Chondrocyte (in vitro differentiated cells): ENCODE results near the gene LBX2. TPM values are rescaled to one million over a fixed set of nuclear protein-coding genes. Genes with fewer than 3 reads are reported as not detected.

Experiments
- DNase-seq: peaks from one replicate; pipeline ENCODE4 v3.0.0; 2021; ENCODE audit warnings: mixed read lengths, low spot score
- H3K27ac Mint-ChIP-seq: one replicate; pipeline ENCODE4 v1.8.0; 2021; ENCODE audit warnings: mild to moderate bottlenecking, moderate library complexity, mixed read lengths; ENCODE audit not compliant: unreplicated experiment
- H3K27me3 Mint-ChIP-seq: 2 replicates; pipeline ENCODE4 v1.8.0; 2021; ENCODE audit warnings: low read depth, mixed read lengths
- H3K36me3 Mint-ChIP-seq: 2 replicates; pipeline ENCODE4 v1.8.0; 2021; ENCODE audit warnings: low read depth, mixed read lengths
- H3K4me1 Mint-ChIP-seq: 2 replicates; pipeline ENCODE4 v1.8.0; 2021; ENCODE audit warnings: low read depth, mild to moderate bottlenecking, mixed read lengths
- H3K4me3 Mint-ChIP-seq: one replicate; pipeline ENCODE4 v1.8.0; 2021; ENCODE audit warnings: mild to moderate bottlenecking, moderate library complexity, mixed read lengths; ENCODE audit not compliant: unreplicated experiment
- H3K9me3 Mint-ChIP-seq: 2 replicates; pipeline ENCODE4 v1.8.0; 2021; ENCODE audit warnings: low read depth, mixed read lengths
- total RNA-seq: library from RNA; stranded (reverse); gene quantifications from 3 replicates; pipeline ENCODE4 v1.2.1, GENCODE V29; 2021
- TF ChIP-seq, protein P1 (sequence below): fragments of 200-600 bp; sonication (generic); IDR thresholded peaks from 2 replicates; pipeline ENCODE4 v1.5.0; 2021; ENCODE audit warnings: antibody characterized with exemption, mild to moderate bottlenecking, moderate library complexity

Gene LBX2
- total RNA-seq, 1 donor from 2014 or later = 2.3 TPM

DNA sequence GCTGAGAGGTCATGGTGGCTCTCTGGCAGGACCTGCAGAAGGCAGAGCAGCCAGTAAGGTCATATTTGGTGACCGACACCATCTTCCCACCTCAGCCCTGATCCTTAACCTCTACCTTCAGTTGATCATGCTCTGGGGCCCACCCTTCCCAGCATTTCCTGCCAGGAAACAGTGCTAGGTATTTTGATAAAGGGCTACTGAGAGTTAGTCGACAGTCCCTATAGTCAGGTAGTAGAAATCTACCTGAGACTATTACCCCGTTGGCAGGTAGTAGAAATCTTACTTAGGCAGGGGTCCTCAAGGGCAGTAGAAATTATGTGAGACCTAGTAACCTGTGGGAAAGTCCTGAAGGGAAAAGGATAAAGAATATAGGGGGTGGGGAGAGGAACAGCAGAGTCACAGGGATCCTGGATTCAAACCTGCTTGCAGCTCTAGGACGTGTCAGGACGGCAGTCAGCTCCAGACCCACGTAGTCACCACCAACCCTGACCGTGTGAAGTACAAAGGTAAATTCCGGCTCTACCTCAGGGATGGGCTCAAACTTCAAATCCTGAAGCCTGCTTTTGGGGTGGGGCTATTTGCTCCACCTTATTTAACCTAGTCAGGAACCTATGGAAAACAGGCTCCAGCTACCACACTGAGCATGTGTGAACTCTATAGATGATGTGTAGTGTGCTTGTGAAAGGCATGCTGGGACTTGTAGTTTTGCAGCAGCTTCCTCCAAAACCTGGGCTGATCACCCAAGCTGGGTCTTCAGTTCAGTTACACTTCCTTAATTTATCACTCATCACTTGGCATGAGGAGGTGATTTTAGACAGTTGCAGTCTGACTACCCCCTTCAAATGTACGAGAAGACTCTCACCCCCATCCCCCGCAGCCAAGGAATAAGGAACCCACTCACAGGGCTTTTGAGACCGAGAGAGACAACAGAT is 26.6 kb upstream of the LBX2 start, which contains the start of gene DQX1:
DQX1 (minus strand) TSS at position 515 of the 932 bp plus-strand sequence; CDS start at position 13, 502 bp downstream.
- TF ChIP-seq, protein P1, sequence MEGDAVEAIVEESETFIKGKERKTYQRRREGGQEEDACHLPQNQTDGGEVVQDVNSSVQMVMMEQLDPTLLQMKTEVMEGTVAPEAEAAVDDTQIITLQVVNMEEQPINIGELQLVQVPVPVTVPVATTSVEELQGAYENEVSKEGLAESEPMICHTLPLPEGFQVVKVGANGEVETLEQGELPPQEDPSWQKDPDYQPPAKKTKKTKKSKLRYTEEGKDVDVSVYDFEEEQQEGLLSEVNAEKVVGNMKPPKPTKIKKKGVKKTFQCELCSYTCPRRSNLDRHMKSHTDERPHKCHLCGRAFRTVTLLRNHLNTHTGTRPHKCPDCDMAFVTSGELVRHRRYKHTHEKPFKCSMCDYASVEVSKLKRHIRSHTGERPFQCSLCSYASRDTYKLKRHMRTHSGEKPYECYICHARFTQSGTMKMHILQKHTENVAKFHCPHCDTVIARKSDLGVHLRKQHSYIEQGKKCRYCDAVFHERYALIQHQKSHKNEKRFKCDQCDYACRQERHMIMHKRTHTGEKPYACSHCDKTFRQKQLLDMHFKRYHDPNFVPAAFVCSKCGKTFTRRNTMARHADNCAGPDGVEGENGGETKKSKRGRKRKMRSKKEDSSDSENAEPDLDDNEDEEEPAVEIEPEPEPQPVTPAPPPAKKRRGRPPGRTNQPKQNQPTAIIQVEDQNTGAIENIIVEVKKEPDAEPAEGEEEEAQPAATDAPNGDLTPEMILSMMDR = no peak
- Mint-ChIP-seq H3K4me3 (no peak within 1 kb of the TSS), H3K27me3 (peaks cover 12% of the 10 kb centered on the region), H3K27ac (no peak within 1 kb of the TSS), H3K9me3 (no peaks in the 10 kb centered on the region), H3K36me3 (peaks cover 19% of the 10 kb centered on the region), H3K4me1 (peaks cover 22% of the 10 kb centered on the region)
- peak; percentile 27 for DNase-seq

DNA sequence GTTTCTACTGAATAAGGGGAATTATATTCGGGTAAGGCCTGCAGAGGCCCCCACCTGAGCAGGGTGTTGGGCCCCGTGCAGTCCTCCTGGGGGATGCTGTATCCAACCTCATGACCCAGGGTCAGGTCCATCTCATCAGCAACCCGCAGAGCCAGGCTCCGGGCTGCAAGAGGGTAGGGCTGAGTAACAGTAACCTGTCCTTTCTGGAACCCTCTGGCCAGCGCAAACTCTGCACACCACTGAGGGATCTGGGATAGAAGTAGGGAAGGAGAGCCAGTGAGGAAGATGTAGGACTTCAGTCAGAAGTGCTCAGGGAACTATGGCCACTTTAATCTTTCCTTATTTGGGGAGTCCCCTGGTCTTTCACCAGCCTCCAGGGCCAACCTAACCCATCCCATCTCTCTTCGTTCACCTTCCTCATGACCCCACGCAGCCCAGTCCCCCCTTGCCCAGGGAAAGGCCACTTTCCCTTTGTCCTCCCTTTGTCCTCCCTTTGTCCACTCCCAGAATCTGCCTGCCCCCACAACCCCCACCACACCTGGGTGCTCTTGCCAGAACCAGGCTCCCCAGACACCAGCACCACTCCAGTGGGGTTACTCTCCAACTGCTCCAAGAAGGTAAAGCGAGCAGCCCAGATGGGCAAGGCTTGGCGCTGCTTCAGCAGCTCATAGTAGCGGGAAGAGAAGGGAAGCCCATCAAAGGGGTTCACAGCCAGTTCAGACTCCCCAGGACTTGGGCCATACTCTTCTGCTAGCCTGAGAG is 25.7 kb upstream of the LBX2 start:
- Mint-ChIP-seq H3K27me3 (peaks cover 19% of the 10 kb centered on the region), H3K36me3 (peaks cover 19% of the 10 kb centered on the region), H3K4me3 (no peak overlapping the region), H3K4me1 (peaks cover 19% of the 10 kb centered on the region), H3K27ac (no peak overlapping the region), H3K9me3 (no peaks in the 10 kb centered on the region)
- TF ChIP-seq, protein P1 = no peak
- peak; percentile 72 for DNase-seq

- Mint-ChIP-seq H3K9me3 (no peaks in the 10 kb centered on the region), H3K27ac (no peak overlapping the region), H3K4me3 (no peak overlapping the region), H3K36me3 (peaks cover 18% of the 10 kb centered on the region), H3K27me3 (peaks cover 30% of the 10 kb centered on the region), H3K4me1 (peaks cover 18% of the 10 kb centered on the region)
- TF ChIP-seq, protein P1 = no peak
- DNase-seq = peak; percentile 73
These were observed 24.6 kb upstream of the LBX2 start for GRCh38 chr2:74524005-74524404.

DNA sequence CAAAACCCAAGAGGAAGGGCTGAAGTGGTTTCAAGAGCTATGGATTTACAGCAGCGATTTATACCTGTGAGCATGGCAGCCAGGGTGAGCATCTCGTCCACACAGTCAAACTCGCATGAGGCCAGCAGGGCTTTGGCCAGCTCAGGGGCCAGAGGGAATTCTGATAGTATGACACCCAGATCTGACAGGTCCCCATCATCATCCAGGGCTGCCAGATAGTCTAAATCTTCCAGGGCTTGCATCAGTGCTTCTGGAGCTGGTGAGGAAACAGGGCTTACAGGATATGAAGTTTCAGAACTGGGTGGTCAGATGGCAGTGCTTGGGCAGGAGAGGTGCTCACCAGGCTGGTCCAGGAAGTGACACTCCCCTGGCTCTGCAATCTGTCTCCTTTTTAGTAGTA is 23.1 kb upstream of the LBX2 start:
- no peaks in the 10 kb centered on the region for H3K9me3 Mint-ChIP-seq
- TF ChIP-seq, protein P1 = no peak

DNA sequence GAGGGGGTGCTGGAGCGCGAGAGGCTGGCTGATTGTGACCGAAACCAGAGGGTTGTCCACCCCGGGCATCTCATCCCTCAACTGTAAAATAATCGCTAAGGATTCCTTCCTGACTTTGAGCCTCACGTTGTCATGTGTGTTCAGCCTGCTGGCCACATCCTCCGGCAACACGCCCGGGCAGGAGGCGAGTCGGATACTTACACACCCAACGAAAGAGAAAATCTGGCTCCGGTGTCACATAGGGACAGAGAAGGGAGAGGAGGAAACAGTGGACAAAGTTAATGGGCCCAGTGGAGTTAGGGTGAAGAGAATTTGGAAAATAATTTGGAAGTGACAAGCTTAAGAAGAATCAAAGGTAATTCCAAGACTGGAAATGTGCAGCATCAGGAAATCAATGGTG is 17.2 kb upstream of the LBX2 start:
- Mint-ChIP-seq H3K27me3 (peaks cover 73% of the 10 kb centered on the region), H3K9me3 (no peaks in the 10 kb centered on the region), H3K4me1 (peaks cover 7% of the 10 kb centered on the region), H3K36me3 (no peaks in the 10 kb centered on the region), H3K4me3 (no peak overlapping the region), H3K27ac (no peak overlapping the region)
- DNase-seq = no peak
- TF ChIP-seq, protein P1 = no peak

More for the DNA sequence above, 23.1 kb upstream of the LBX2 start:
- DNase-seq = peak; percentile 24
- peaks cover 44% of the 10 kb centered on the region for H3K27me3 Mint-ChIP-seq
- no peak overlapping the region for H3K27ac Mint-ChIP-seq
- H3K4me1 Mint-ChIP-seq = peaks cover 3% of the 10 kb centered on the region
- H3K4me3 Mint-ChIP-seq = no peak overlapping the region
- peaks cover 15% of the 10 kb centered on the region for H3K36me3 Mint-ChIP-seq
